ENCODE measurements around the gene PPARA.

The PPARA gene

GRCh38 chr22:46146329-46146728 is 4.0 kb upstream of the PPARA start:
- DNase-seq = no peak

- DNase-seq = no peak
Measured at GRCh38 chr22:46147061-46147460, 3.3 kb upstream of the PPARA start.

- DNase-seq = no peak
Measured at GRCh38 chr22:46147471-46148267, 2.7 kb upstream of the PPARA start.

- DNase-seq = no peak
Measured at GRCh38 chr22:46148336-46148735, 2.0 kb upstream of the PPARA start.

GRCh38 chr22:46148816-46149511 is 1.4 kb upstream of the PPARA start:
- no peak for DNase-seq

- DNase-seq = peak; percentile 34
Measured at GRCh38 chr22:46149512-46150033, 753 bp upstream of the PPARA start.

GRCh38 chr22:46150655-46151477 is 540 bp downstream of the PPARA start:
- DNase-seq = peak; percentile 55

GRCh38 chr22:46153930-46154329 is 3.6 kb downstream of the PPARA start:
- no peak for DNase-seq

- DNase-seq = no peak
Measured at GRCh38 chr22:46156031-46156430, 5.7 kb downstream of the PPARA start.

- no peak for DNase-seq
Measured at GRCh38 chr22:46158283-46158682, 8.0 kb downstream of the PPARA start.

- DNase-seq = no peak
Measured at GRCh38 chr22:46159212-46159611, 8.9 kb downstream of the PPARA start.

GRCh38 chr22:46159777-46160176 is 9.5 kb downstream of the PPARA start:
- no peak for DNase-seq

- DNase-seq = no peak
Measured at GRCh38 chr22:46162285-46162684, 12.0 kb downstream of the PPARA start.

- DNase-seq = no peak
Measured at GRCh38 chr22:46162771-46163556, 12.6 kb downstream of the PPARA start.

GRCh38 chr22:46163557-46163888 is 13.2 kb downstream of the PPARA start:
- DNase-seq = no peak

- no peak for DNase-seq
Measured at GRCh38 chr22:46165977-46166376, 15.7 kb downstream of the PPARA start.

GRCh38 chr22:46169628-46170027 is 19.3 kb downstream of the PPARA start:
- no peak for DNase-seq

- no peak for DNase-seq
Measured at GRCh38 chr22:46171940-46172339, 21.6 kb downstream of the PPARA start.

- DNase-seq = no peak
Measured at GRCh38 chr22:46172522-46173110, 22.3 kb downstream of the PPARA start.

GRCh38 chr22:46173152-46173551 is 22.8 kb downstream of the PPARA start:
- DNase-seq = no peak

GRCh38 chr22:46175631-46176030 is 25.3 kb downstream of the PPARA start:
- DNase-seq = no peak

- no peak for DNase-seq
Measured at GRCh38 chr22:46176508-46177003, 26.2 kb downstream of the PPARA start.

Data from T-helper 9 cell (primary cell).